Heart left ventricle (tissue), 13 donors: ENCODE measurements around the gene TRIM66.

Source experiments
- CTCF ChIP-seq, 12 donors: fragments of 200-600 bp; sonication (generic) in 4 of 12; IDR thresholded peaks; one replicate each; pipeline versions ENCODE4 v1.5.0 to v1.8.0; 2018 to 2022; ENCODE audit warnings: antibody characterized with exemption in 12 of 12, mild to moderate bottlenecking in 5 of 12
- POLR2A ChIP-seq, 2 donors: fragments of 450-650 bp; IDR thresholded peaks; one replicate each; pipeline ENCODE4 v1.6.1; 2017; ENCODE audit warnings: antibody characterized with exemption in 2 of 2, mild to moderate bottlenecking in 2 of 2, moderate library complexity in 2 of 2
- donor health status: ischemic (EF 13 %, LVEDD 7.1; RV severe dilation, severe dysfunction).
- donor health status: DM: no; HTN: yes; CAD: no.
- donor health status: DM: no; HTN: no; CAD: no.
- donor health status: ischemic (EF 25% LVEDD 6.9; RV normal size, moderate dysfunction).
- donor health status: ischemic (EF 25% LVEDD 5.7; RV mildly dilated, moderate dysfunction).
- donor health status: ischemic (EF 35%, LVEDD 5.7; RV mildly dilated, moderate dysfunction).
- donor health status: nonischemic (EF 11% LVEDD 7.7; RV severe dilation, severe dysfunction).
- donor health status: DM: yes; HTN: yes; CAD: no.
- donor health status: PGD.
- donor health status: ischemic (EF 29% LVEDD 5.4; RV normal size, mild dysfunction).
- donor health status: nonischemic (EF 23%, LVEDD 6.1; RV moderate dilation, normal function).

- TF ChIP-seq POLR2A (IDR thresholded peaks at IDR 0.05) (no peak), CTCF (IDR thresholded peaks at IDR 0.05) (no peak)
Observed at GRCh38 chr11:8685820-8686219, 3.4 kb upstream of the TRIM66 start.
